A549 (cell line): ENCODE measurements around the gene PDZD2.

Experiments
- JUN ChIP-seq, 2 experiments: fragments of >200 bp; sonication (Bioruptor Twin); formaldehyde crosslinking; IDR thresholded peaks; 2 replicates in 1 of 2; 3 replicates in 1 of 2; pipeline ENCODE4 v1.6.1; 2016 to 2017
- SMC3 ChIP-seq: fragments of >200 bp; sonication (Bioruptor Twin); formaldehyde crosslinking; IDR thresholded peaks from 3 replicates; pipeline ENCODE4 v1.6.1; 2018; ENCODE audit warnings: inconsistent platforms
- TF ChIP-seq, protein P1 (sequence below): fragments of >200 bp; sonication (Bioruptor Twin); formaldehyde crosslinking; IDR thresholded peaks from 3 replicates; pipeline ENCODE4 v1.6.1; 2016

DNA sequence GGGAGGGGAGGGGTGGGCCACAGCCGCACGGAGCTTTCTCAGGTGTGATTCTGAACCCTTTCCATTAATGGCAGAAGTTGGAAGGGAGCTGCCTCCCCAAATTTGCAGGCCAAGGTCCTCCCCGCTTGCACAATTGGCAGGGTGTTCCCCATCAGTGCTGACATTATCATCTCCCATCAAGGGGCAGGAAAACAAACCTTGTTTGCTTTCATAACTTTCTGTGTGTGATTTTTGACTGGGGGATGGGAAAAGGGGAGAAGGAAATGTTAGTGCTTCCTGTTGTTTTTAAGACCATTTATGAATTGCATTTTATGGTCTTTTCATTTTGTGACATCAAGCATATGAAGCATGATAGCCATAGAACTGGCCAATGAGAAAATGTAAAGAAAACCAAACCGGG, 292.9 kb downstream of the PDZD2 start:
- no peak for TF ChIP-seq JUN (IDR thresholded peaks at IDR 0.05)
- TF ChIP-seq, protein P1, sequence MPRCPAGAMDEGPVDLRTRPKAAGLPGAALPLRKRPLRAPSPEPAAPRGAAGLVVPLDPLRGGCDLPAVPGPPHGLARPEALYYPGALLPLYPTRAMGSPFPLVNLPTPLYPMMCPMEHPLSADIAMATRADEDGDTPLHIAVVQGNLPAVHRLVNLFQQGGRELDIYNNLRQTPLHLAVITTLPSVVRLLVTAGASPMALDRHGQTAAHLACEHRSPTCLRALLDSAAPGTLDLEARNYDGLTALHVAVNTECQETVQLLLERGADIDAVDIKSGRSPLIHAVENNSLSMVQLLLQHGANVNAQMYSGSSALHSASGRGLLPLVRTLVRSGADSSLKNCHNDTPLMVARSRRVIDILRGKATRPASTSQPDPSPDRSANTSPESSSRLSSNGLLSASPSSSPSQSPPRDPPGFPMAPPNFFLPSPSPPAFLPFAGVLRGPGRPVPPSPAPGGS = no peak
- TF ChIP-seq SMC3 = no peak
